ENCODE data around the gene ZNF18. TPM values are rescaled to one million over a fixed set of nuclear protein-coding genes. Genes with fewer than 3 reads are reported as not detected.

The ZNF18 gene
- total RNA-seq, 1 donor from 2014 or later = 10.6 TPM

Other genes starting within 250 kb of the ZNF18 start
- 46.7 and 50.2 TPM in 2 replicates for gene MAP2K4, start 23.4 kb upstream of the ZNF18 start, total RNA-seq

All from renal cortical epithelial cell (primary cell).